Thyroid gland (tissue), 4 donors: ENCODE measurements around the gene OR9Q1.

Experiments used
- POLR2A ChIP-seq, 2 donors: fragments of 450-650 bp; IDR thresholded peaks; one replicate each; pipeline ENCODE4 v1.6.1; 2017; ENCODE audit warnings: antibody characterized with exemption in 2 of 2, mild to moderate bottlenecking in 2 of 2, moderate library complexity in 1 of 2
- TF ChIP-seq, protein P1 (sequence below), 6 experiments: fragments of 200-600 bp in 3 of 6; fragments of 450-650 bp in 3 of 6; sonication (generic) in 3 of 6; IDR thresholded peaks; one replicate each; pipeline ENCODE4 v1.5.1; 2016 to 2019; ENCODE audit warnings: antibody characterized with exemption in 6 of 6, mild to moderate bottlenecking in 2 of 6, inconsistent platforms in 1 of 6, moderate library complexity in 1 of 6

- TF ChIP-seq, protein P1, sequence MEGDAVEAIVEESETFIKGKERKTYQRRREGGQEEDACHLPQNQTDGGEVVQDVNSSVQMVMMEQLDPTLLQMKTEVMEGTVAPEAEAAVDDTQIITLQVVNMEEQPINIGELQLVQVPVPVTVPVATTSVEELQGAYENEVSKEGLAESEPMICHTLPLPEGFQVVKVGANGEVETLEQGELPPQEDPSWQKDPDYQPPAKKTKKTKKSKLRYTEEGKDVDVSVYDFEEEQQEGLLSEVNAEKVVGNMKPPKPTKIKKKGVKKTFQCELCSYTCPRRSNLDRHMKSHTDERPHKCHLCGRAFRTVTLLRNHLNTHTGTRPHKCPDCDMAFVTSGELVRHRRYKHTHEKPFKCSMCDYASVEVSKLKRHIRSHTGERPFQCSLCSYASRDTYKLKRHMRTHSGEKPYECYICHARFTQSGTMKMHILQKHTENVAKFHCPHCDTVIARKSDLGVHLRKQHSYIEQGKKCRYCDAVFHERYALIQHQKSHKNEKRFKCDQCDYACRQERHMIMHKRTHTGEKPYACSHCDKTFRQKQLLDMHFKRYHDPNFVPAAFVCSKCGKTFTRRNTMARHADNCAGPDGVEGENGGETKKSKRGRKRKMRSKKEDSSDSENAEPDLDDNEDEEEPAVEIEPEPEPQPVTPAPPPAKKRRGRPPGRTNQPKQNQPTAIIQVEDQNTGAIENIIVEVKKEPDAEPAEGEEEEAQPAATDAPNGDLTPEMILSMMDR (IDR thresholded peaks at IDR 0.05), result no peak
- TF ChIP-seq POLR2A (IDR thresholded peaks at IDR 0.05), result no peak
Observed at GRCh38 chr11:58068655-58069054, 45.0 kb downstream of the OR9Q1 start.
